Right atrium auricular region (tissue), 2 donors: ENCODE measurements around the gene GGCX. TPM values are rescaled to one million over a fixed set of nuclear protein-coding genes. Genes with fewer than 3 reads are reported as not detected.

Experiments
- DNase-seq: peaks from one replicate; pipeline ENCODE4 v3.0.0-alpha.2; 2019; ENCODE audit warnings: low spot score
- H3K27ac ChIP-seq, 2 donors: fragments of 200-600 bp; sonication (generic); 1 replicate in 1 of 2; 2 replicates in 1 of 2; pipeline ENCODE4 v1.5.1; 2016 to 2019
- H3K27me3 ChIP-seq, 2 donors: fragments of 200-600 bp; sonication (generic); one replicate each; pipeline versions ENCODE4 v1.5.1 to v1.6.0; 2017 to 2019
- H3K36me3 ChIP-seq: fragments of 200-600 bp; sonication (generic); one replicate; pipeline ENCODE4 v1.5.1; 2016
- H3K4me1 ChIP-seq, 2 donors: fragments of 200-600 bp; sonication (generic); one replicate each; pipeline versions ENCODE4 v1.5.1 to v1.6.0; 2017 to 2019
- H3K4me3 ChIP-seq, 2 donors: fragments of 200-600 bp; sonication (generic); 1 replicate in 1 of 2; 2 replicates in 1 of 2; pipeline ENCODE4 v1.5.1; 2017 to 2019; ENCODE audit warnings: mild to moderate bottlenecking in 1 of 2, moderate library complexity in 1 of 2
- H3K9me3 ChIP-seq, 2 donors: fragments of 200-600 bp; sonication (generic); one replicate each; pipeline ENCODE4 v1.5.1; 2019
- CTCF ChIP-seq, 2 donors: fragments of 200-600 bp; sonication (generic); IDR thresholded peaks; one replicate each; pipeline ENCODE4 v1.5.1; 2019; ENCODE audit warnings: antibody characterized with exemption in 2 of 2
- total RNA-seq, 2 donors: library from RNA; depleted of rRNA; stranded (reverse); fragments of >200 nt; gene quantifications; one replicate each; pipeline ENCODE4 v1.1.0, GENCODE V29; 2016

GGCX gene
- total RNA-seq, 2 donors from 2014 or later, result 18.0 to 23.3 TPM

- Histone ChIP-seq H3K36me3 (no peaks in the 10 kb centered on the region), H3K27ac (no peak overlapping the region), H3K4me3 (no peak overlapping the region), H3K4me1 (peaks cover 0 to 26% of the 10 kb centered on the region in 2 donors), H3K27me3 (no peaks in the 10 kb centered on the region), H3K9me3 (no peaks in the 10 kb centered on the region)
- no peak for TF ChIP-seq CTCF (IDR thresholded peaks at IDR 0.05)
- no peak for DNase-seq
Measured at GRCh38 chr2:85496436-85496835, 64.9 kb downstream of the GGCX start.

Other genes starting within 250 kb of the GGCX start
- gene TGOLN2, start 233.5 kb downstream of the GGCX start, total RNA-seq, result 10 to 100 TPM; 89.3 to 99.5 TPM
- 10 to 100 TPM; 34.2 to 40.8 TPM for gene RETSAT, start 207.0 kb downstream of the GGCX start, total RNA-seq
- 10 to 100 TPM in 1 of 2 donors, 1 to 10 TPM in 1; 8.4 to 11.1 TPM for gene ELMOD3, start 206.7 kb downstream of the GGCX start, total RNA-seq
- 10 to 100 TPM in 1 of 2 donors, 1 to 10 TPM in 1; 8.7 to 43.4 TPM for gene CAPG, start 151.1 kb downstream of the GGCX start, total RNA-seq
- not detected for gene SH2D6, start 142.8 kb downstream of the GGCX start, total RNA-seq
- 100 to 1,000 TPM in 1 of 2 donors, 10 to 100 TPM in 1; 95.6 to 101 TPM for gene MAT2A, start 22.3 kb downstream of the GGCX start, total RNA-seq
- gene VAMP8, start 16.1 kb upstream of the GGCX start, total RNA-seq, result 10 to 100 TPM; 11.9 to 26.1 TPM
- 10 to 100 TPM; 37.2 to 61.7 TPM for gene VAMP5, start 22.9 kb upstream of the GGCX start, total RNA-seq
- 100 to 1,000 TPM; 109 to 194 TPM for gene RNF181, start 34.3 kb upstream of the GGCX start, total RNA-seq
- 10 to 100 TPM; 15.8 to 21.7 TPM for gene TMEM150A, start 41.2 kb upstream of the GGCX start, total RNA-seq
- 10 to 100 TPM in 1 of 2 donors, 1 to 10 TPM in 1; 8.9 to 11.1 TPM for gene C2orf68, start 50.6 kb upstream of the GGCX start, total RNA-seq
- 10 to 100 TPM; 35.0 to 78.2 TPM for gene USP39, start 54.7 kb upstream of the GGCX start, total RNA-seq
- under 1 TPM in 1 of 2 donors, not detected in 1; 0.15 TPM for gene SFTPB, start 106.7 kb upstream of the GGCX start, total RNA-seq
- 1 to 10 TPM in 1 of 2 donors, not detected in 1; 1.4 TPM for gene GNLY, start 132.9 kb upstream of the GGCX start, total RNA-seq
- gene ATOH8, start 192.5 kb upstream of the GGCX start, total RNA-seq, result 100 to 1,000 TPM in 1 of 2 donors, 10 to 100 TPM in 1; 35.1 to 116 TPM